GM12872 (cell line): ENCODE results near the gene PIKFYVE.

Source experiments
- CTCF ChIP-seq: IDR thresholded peaks from 3 replicates; pipeline ENCODE4 v1.5.1; 2011; ENCODE audit warnings: low read depth, mild to moderate bottlenecking, low read length, moderate library complexity; ENCODE audit not compliant: insufficient read depth

Gene PIKFYVE

GRCh38 chr2:208295834-208296233, 29.8 kb downstream of the PIKFYVE start:
- no peak for TF ChIP-seq CTCF

GRCh38 chr2:208296610-208297009, 30.6 kb downstream of the PIKFYVE start:
- no peak for TF ChIP-seq CTCF

- TF ChIP-seq CTCF = no peak
Measured at GRCh38 chr2:208297961-208298360, 31.9 kb downstream of the PIKFYVE start.

- no peak for TF ChIP-seq CTCF
Measured at GRCh38 chr2:208300847-208301618, 35.0 kb downstream of the PIKFYVE start.

- TF ChIP-seq CTCF = no peak
Measured at GRCh38 chr2:208304157-208304556, 38.1 kb downstream of the PIKFYVE start.

GRCh38 chr2:208304695-208305094, 38.6 kb downstream of the PIKFYVE start:
- no peak for TF ChIP-seq CTCF

GRCh38 chr2:208306291-208306690, 40.2 kb downstream of the PIKFYVE start:
- TF ChIP-seq CTCF = no peak
